A673 (cell line): ENCODE measurements around the gene PHF1. TPM values are rescaled to one million over a fixed set of nuclear protein-coding genes. Genes with fewer than 3 reads are reported as not detected.

Source experiments
- BruUV-seq: library from RNA; stranded (reverse); fragments of 400-500 nt; replicated peaks from 2 replicates; lab custom pipeline; 2021; lab: Mats Ljungman, UMichigan
- CTCF ChIA-PET: fragments of 300-600 bp; sonication (Branson Sonifier 250); formaldehyde crosslinking; loops from one replicate; lab custom pipeline; 2022; ENCODE audit warnings: antibody characterized with exemption; lab: Charles Lee
- POLR2A ChIA-PET: fragments of 300-600 bp; sonication (Branson Sonifier 250); formaldehyde crosslinking; loops from one replicate; lab custom pipeline; 2022; ENCODE audit warnings: antibody characterized with exemption; ENCODE audit not compliant: low non-redundant PET; lab: Charles Lee
- DNase-seq: peaks from one replicate; pipeline ENCODE4 v3.0.0-alpha.2; 2015; ENCODE audit warnings: low spot score
- H3K27ac ChIP-seq: fragments of 200-600 bp; sonication (generic); 2 replicates; pipeline ENCODE4 v1.5.1; 2016; ENCODE audit warnings: mixed run types, low read depth, mild to moderate bottlenecking, mixed read lengths, antibody characterized with exemption, low read length; ENCODE audit not compliant: poor library complexity, severe bottlenecking
- H3K27me3 ChIP-seq: fragments of 200-600 bp; sonication (generic); replicated peaks from 2 replicates; pipeline ENCODE4 v1.6.1; 2017; ENCODE audit warnings: mixed run types, low read depth, mild to moderate bottlenecking, mixed read lengths, antibody characterized with exemption, low read length; ENCODE audit not compliant: insufficient read depth, poor library complexity
- H3K36me3 ChIP-seq: fragments of 200-600 bp; sonication (generic); 2 replicates; pipeline ENCODE4 v1.6.1; 2016; ENCODE audit warnings: mixed run types, mild to moderate bottlenecking, mixed read lengths, antibody characterized with exemption, low read length; ENCODE audit not compliant: insufficient read depth, poor library complexity, severe bottlenecking
- H3K4me1 ChIP-seq: fragments of 200-600 bp; sonication (generic); 2 replicates; pipeline ENCODE4 v1.6.1; 2017; ENCODE audit warnings: mixed run types, mild to moderate bottlenecking, mixed read lengths, antibody characterized with exemption, low read length; ENCODE audit not compliant: insufficient read depth, poor library complexity, severe bottlenecking
- H3K4me3 ChIP-seq: fragments of 200-600 bp; sonication (generic); 2 replicates; pipeline ENCODE4 v1.5.1; 2016; ENCODE audit warnings: low read depth, mixed run types, mild to moderate bottlenecking, mixed read lengths, low read length; ENCODE audit not compliant: poor library complexity, severe bottlenecking
- H3K9me3 ChIP-seq: fragments of 200-600 bp; sonication (generic); 2 replicates; pipeline ENCODE4 v1.6.1; 2016; ENCODE audit warnings: mixed run types, low read depth, mild to moderate bottlenecking, mixed read lengths, antibody characterized with exemption, low read length; ENCODE audit not compliant: poor library complexity, severe bottlenecking
- EZH2 ChIP-seq: fragments of 200-600 bp; sonication (generic); IDR thresholded peaks from 2 replicates; pipeline ENCODE4 v1.6.1; 2017; ENCODE audit warnings: borderline replicate concordance, low read depth, mild to moderate bottlenecking, mixed read lengths, antibody characterized with exemption, low read length; ENCODE audit not compliant: poor library complexity, severe bottlenecking
- intact Hi-C: fragments of 100-400 bp; cut with micrococcal nuclease; formaldehyde crosslinking; loops from one replicate; pipeline ENCODE4 v1.10.0; 2022; ENCODE audit not compliant: unreplicated experiment
- total RNA-seq: library from RNA; stranded (reverse); gene quantifications from 2 replicates; pipeline ENCODE4 v1.2.3, GENCODE V29; 2021
- TF ChIP-seq, protein P1 (sequence below): fragments of 300-800, 200-600 bp; sonication (generic); conservative IDR thresholded peaks from 2 replicates; pipeline ENCODE4 v1.5.1; 2017; ENCODE audit warnings: low read depth, mild to moderate bottlenecking, antibody characterized with exemption, low read length, moderate library complexity, mixed read lengths

PHF1 gene
- total RNA-seq, 1 experiment from 2014 or later, result 53.5 TPM

DNA sequence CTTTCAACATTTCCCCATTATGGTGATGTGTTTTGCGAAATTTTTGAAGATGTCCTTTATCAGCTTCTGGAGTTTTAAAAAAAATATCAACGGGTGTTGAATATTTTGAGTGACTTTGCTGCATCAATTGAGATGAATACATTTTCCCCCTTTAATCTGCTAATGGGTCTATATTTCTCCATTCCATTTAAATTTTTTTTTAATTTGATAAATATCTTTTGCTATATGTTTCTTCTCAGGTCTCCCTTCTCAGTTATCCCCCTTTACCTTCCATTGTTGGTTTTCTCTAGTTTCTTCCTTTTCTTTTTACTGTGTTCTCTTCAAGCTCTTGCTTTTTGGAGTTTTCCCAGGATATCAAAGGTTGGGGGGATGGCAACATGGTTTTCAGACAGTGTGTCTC, 20.6 kb upstream of the PHF1 start:
- H3K4me1 ChIP-seq, result peaks cover 19% of the 10 kb centered on the region
- TF ChIP-seq, protein P1, sequence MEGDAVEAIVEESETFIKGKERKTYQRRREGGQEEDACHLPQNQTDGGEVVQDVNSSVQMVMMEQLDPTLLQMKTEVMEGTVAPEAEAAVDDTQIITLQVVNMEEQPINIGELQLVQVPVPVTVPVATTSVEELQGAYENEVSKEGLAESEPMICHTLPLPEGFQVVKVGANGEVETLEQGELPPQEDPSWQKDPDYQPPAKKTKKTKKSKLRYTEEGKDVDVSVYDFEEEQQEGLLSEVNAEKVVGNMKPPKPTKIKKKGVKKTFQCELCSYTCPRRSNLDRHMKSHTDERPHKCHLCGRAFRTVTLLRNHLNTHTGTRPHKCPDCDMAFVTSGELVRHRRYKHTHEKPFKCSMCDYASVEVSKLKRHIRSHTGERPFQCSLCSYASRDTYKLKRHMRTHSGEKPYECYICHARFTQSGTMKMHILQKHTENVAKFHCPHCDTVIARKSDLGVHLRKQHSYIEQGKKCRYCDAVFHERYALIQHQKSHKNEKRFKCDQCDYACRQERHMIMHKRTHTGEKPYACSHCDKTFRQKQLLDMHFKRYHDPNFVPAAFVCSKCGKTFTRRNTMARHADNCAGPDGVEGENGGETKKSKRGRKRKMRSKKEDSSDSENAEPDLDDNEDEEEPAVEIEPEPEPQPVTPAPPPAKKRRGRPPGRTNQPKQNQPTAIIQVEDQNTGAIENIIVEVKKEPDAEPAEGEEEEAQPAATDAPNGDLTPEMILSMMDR, result no peak
- no peak for DNase-seq
- ChIA-PET CTCF (no interaction called here), POLR2A (no interaction called here)
- no peaks in the 10 kb centered on the region for H3K27me3 ChIP-seq
- BruUV-seq, result no TSS peak
- H3K27ac ChIP-seq, result no peak overlapping the region
- H3K9me3 ChIP-seq, result no peaks in the 10 kb centered on the region
- H3K4me3 ChIP-seq, result no peak overlapping the region
- intact Hi-C loops, result loop anchor here (2.0 to 10.0 kb wide), 3 partner anchors 37 to 185 kb away; partner anchors contain the start of genes HSD17B8, RING1, RXRB and SLC39A7
- peaks cover 6% of the 10 kb centered on the region for H3K36me3 ChIP-seq

DNA sequence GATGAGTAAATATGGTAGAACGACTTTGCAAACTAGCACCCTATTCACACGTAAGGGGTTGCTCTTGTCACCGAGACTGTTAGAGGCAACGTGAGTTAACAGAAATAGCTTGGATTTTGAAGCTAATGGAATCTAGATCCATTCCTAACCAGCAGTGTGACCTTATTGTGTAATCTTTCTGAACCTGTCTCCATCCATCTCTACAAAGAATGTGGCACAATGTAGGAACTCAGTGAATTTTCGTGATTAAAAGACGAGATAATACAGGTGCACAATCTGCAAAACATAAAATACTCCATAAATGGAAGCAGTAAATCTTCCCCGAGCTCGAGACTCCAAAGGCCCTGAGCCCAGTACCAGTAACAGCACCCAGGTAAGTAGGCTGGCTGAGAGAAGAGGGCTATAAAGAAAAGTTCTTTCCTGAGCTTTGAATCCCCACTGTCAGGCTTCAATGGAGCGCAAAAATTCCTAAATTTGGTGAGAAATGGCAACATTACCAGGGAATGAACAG, 20.0 kb upstream of the PHF1 start:
- POLR2A ChIA-PET, result interaction anchor here (0.5 kb wide), 1 partner anchor 40 kb away, joined by 5 read pairs; no protein-coding TSS in a partner anchor
- TSS peak; percentile 82 for BruUV-seq
- peak overlapping the region; percentile 67 for H3K27ac ChIP-seq
- H3K4me3 ChIP-seq, result peak overlapping the region; percentile 9
- intact Hi-C loops, result loop anchor here (2.0 to 10.0 kb wide), 3 partner anchors 36 to 186 kb away; partner anchors contain the start of genes HSD17B8, RING1, RXRB and SLC39A7
- H3K36me3 ChIP-seq, result peaks cover 8% of the 10 kb centered on the region
- no peak for TF ChIP-seq EZH2
- TF ChIP-seq, protein P1, result no peak
- CTCF ChIA-PET, result interaction anchor here (0.9 kb wide), 1 partner anchor 35 kb away, joined by 5 read pairs; no protein-coding TSS in a partner anchor
- no peak for DNase-seq
- peaks cover 19% of the 10 kb centered on the region for H3K4me1 ChIP-seq
- H3K27me3 ChIP-seq, result no peaks in the 10 kb centered on the region
- no peaks in the 10 kb centered on the region for H3K9me3 ChIP-seq

DNA sequence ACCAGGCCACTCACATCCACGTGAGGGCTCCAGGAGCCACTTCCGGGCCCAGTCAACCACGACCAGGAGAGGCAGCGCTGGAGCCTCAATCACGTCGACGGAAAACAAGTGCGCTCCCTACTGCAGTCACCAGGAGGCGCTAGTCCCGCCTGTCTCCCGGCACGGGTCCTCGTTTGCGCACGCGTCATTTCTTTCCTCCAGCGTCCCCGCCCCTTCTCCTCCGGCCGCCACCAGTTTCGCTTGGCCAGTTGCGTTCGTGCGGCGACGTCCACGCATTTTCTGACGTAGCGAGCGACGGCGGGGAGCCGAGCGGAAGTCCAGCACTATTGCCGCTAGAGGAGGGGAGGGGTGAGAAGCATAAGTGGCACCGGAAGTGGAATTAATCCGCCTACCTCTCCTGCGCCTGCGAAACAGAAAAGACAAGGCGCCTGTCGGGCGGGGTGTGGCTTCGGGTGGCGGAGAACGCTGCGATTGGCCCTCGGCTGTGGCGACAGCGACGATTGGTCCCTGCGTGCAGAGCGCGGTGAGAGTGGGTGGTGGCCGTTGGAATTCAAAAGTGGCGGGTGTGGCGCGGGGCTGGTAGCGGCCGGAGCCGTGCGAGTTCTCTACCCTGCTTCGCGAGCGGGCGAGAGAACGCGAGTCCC, 19.4 kb upstream of the PHF1 start, which contains the start of gene KIFC1:
Gene KIFC1 (plus strand): TSS at position 546 of the 644 bp plus-strand sequence. CDS start 163 bp downstream, outside the sequence.
- H3K27me3 ChIP-seq, result no peaks in the 10 kb centered on the region
- H3K4me3 ChIP-seq, result peak within 1 kb of the TSS; percentile 98
- CTCF ChIA-PET, result interaction anchor here (0.9 kb wide), 1 partner anchor 34 kb away, joined by 5 read pairs; no protein-coding TSS in a partner anchor
- intact Hi-C loops, result loop anchor here (2.0 to 10.0 kb wide), 3 partner anchors 35 to 187 kb away; partner anchors contain the start of genes HSD17B8, RING1, RXRB and SLC39A7
- H3K4me1 ChIP-seq, result peaks cover 19% of the 10 kb centered on the region
- peak within 1 kb of the TSS; percentile 98 for H3K27ac ChIP-seq
- no peak for TF ChIP-seq EZH2
- TF ChIP-seq, protein P1, result peak; percentile 99
- BruUV-seq, result no TSS peak
- H3K9me3 ChIP-seq, result no peaks in the 10 kb centered on the region
- POLR2A ChIA-PET, result no interaction called here
- H3K36me3 ChIP-seq, result peaks cover 14% of the 10 kb centered on the region
- DNase-seq, result peak; percentile 100
